GM06990 (cell line): ENCODE results near the gene SH3RF2.
"Not testable (repeated sequence)": the region's sequence is repeated elsewhere in the genome, so short reads cannot be mapped to it uniquely, and the experiment has no call there.

Experiments used
- DNase-seq: peaks from one replicate; pipeline ENCODE4 v3.0.0-alpha.2; 2011; ENCODE audit not compliant: insufficient read length; ENCODE audit errors: extremely low read depth
- H3K27me3 ChIP-seq: replicated peaks from 2 replicates; pipeline ENCODE4 v1.6.0; 2011; ENCODE audit warnings: low read length; ENCODE audit not compliant: control insufficient read depth, insufficient read depth
- H3K36me3 ChIP-seq: 2 replicates; pipeline ENCODE4 v1.5.1; 2011; ENCODE audit warnings: low read length; ENCODE audit not compliant: control insufficient read depth, insufficient read depth
- H3K4me3 ChIP-seq: replicated peaks from 2 replicates; pipeline ENCODE4 v1.5.1; 2011; ENCODE audit warnings: low read depth, mild to moderate bottlenecking, control low read depth, low read length
- CTCF ChIP-seq: IDR thresholded peaks from 2 replicates; pipeline ENCODE4 v1.5.1; 2011; ENCODE audit warnings: low read length, control low read depth, mild to moderate bottlenecking, inconsistent platforms; ENCODE audit not compliant: insufficient read depth, poor library complexity, severe bottlenecking

Gene SH3RF2

GRCh38 chr5:146091881-146092280 is 155.5 kb downstream of the SH3RF2 start:
- H3K27me3 ChIP-seq: no peaks in the 10 kb centered on the region
- H3K36me3 ChIP-seq: no peaks in the 10 kb centered on the region
- TF ChIP-seq CTCF: no peak
- H3K4me3 ChIP-seq: no peak overlapping the region
- no peak for DNase-seq

GRCh38 chr5:146098047-146098446 is 161.7 kb downstream of the SH3RF2 start:
- H3K4me3 ChIP-seq: no peak overlapping the region
- no peak for DNase-seq
- H3K36me3 ChIP-seq: no peaks in the 10 kb centered on the region
- H3K27me3 ChIP-seq: no peaks in the 10 kb centered on the region
- TF ChIP-seq CTCF: no peak

GRCh38 chr5:146101646-146102045 is 165.3 kb downstream of the SH3RF2 start:
- no peak for TF ChIP-seq CTCF
- H3K27me3 ChIP-seq: no peaks in the 10 kb centered on the region
- H3K4me3 ChIP-seq: no peak overlapping the region
- no peaks in the 10 kb centered on the region for H3K36me3 ChIP-seq
- DNase-seq: no peak

- TF ChIP-seq CTCF: no peak
- no peaks in the 10 kb centered on the region for H3K36me3 ChIP-seq
- DNase-seq: no peak
- no peaks in the 10 kb centered on the region for H3K27me3 ChIP-seq
- H3K4me3 ChIP-seq: no peak overlapping the region
Observed at GRCh38 chr5:146103594-146103993, 167.2 kb downstream of the SH3RF2 start.

GRCh38 chr5:146105477-146105876 is 169.1 kb downstream of the SH3RF2 start, which contains the start of gene PLAC8L1:
TSS of gene PLAC8L1 (minus strand) at chr5:146105577. CDS start at chr5:146104311, 1,266 bp downstream.
- no peaks in the 10 kb centered on the region for H3K36me3 ChIP-seq
- no peak for TF ChIP-seq CTCF
- H3K27me3 ChIP-seq: no peaks in the 10 kb centered on the region
- DNase-seq: no peak
- no peak within 1 kb of the TSS for H3K4me3 ChIP-seq

- H3K36me3 ChIP-seq: no peaks in the 10 kb centered on the region
- TF ChIP-seq CTCF: no peak
- no peak for DNase-seq
- no peaks in the 10 kb centered on the region for H3K27me3 ChIP-seq
- H3K4me3 ChIP-seq: no peak overlapping the region
Observed at GRCh38 chr5:146107901-146108300, 171.5 kb downstream of the SH3RF2 start.

- not testable (repeated sequence) for H3K36me3 ChIP-seq, DNase-seq, H3K4me3 ChIP-seq, H3K27me3 ChIP-seq
Observed at GRCh38 chr5:146108870-146109269, 172.5 kb downstream of the SH3RF2 start.
